Hepatocyte (in vitro differentiated cells): ENCODE measurements around the gene RHOA. TPM values are rescaled to one million over a fixed set of nuclear protein-coding genes. Genes with fewer than 3 reads are reported as not detected.

Experiments used
- DNase-seq: peaks from one replicate; pipeline ENCODE4 v3.0.0-alpha.2; 2016; ENCODE audit warnings: low spot score
- H2AFZ ChIP-seq: fragments of 200-600 bp; sonication (generic); 2 replicates; pipeline ENCODE4 v1.6.0; 2016; ENCODE audit warnings: antibody characterized with exemption, mild to moderate bottlenecking
- H3K27ac ChIP-seq: fragments of 200-600 bp; sonication (generic); 2 replicates; pipeline ENCODE4 v1.5.1; 2016; ENCODE audit warnings: mild to moderate bottlenecking
- H3K27me3 ChIP-seq: fragments of 200-600 bp; sonication (generic); 2 replicates; pipeline ENCODE4 v1.6.1; 2016
- H3K36me3 ChIP-seq: fragments of 200-600 bp; sonication (generic); replicated peaks from 2 replicates; pipeline ENCODE4 v1.5.1; 2016; ENCODE audit warnings: low read depth; ENCODE audit not compliant: insufficient read depth
- H3K4me1 ChIP-seq: fragments of 200-600 bp; sonication (generic); 2 replicates; pipeline ENCODE4 v1.5.1; 2016; ENCODE audit warnings: mild to moderate bottlenecking, moderate library complexity; ENCODE audit not compliant: insufficient read depth
- H3K4me2 ChIP-seq: fragments of 200-600 bp; sonication (generic); 2 replicates; pipeline ENCODE4 v1.6.0; 2016
- H3K4me3 ChIP-seq: fragments of 200-600 bp; sonication (generic); 2 replicates; pipeline ENCODE4 v1.5.1; 2016; ENCODE audit warnings: mild to moderate bottlenecking
- H3K79me2 ChIP-seq: fragments of 200-600 bp; sonication (generic); 2 replicates; pipeline ENCODE4 v1.6.0; 2017; ENCODE audit warnings: mild to moderate bottlenecking
- H3K9me2 ChIP-seq: fragments of 200-600 bp; sonication (generic); replicated peaks from 2 replicates; pipeline ENCODE4 v1.6.0; 2017; ENCODE audit warnings: mild to moderate bottlenecking; ENCODE audit not compliant: insufficient read depth
- H3K9me3 ChIP-seq: fragments of 200-600 bp; sonication (generic); 2 replicates; pipeline ENCODE4 v1.5.1; 2016; ENCODE audit warnings: low read depth, mild to moderate bottlenecking
- H4K20me1 ChIP-seq: fragments of 200-600 bp; sonication (generic); 2 replicates; pipeline ENCODE4 v1.6.0; 2016; ENCODE audit warnings: mild to moderate bottlenecking; ENCODE audit not compliant: insufficient read depth, poor library complexity, severe bottlenecking
- EZH2 ChIP-seq: fragments of 200-600 bp; sonication (generic); IDR thresholded peaks from 2 replicates; pipeline ENCODE4 v1.6.1; 2016; ENCODE audit warnings: antibody characterized with exemption, mild to moderate bottlenecking, borderline replicate concordance
- EZH2phosphoT487 ChIP-seq: fragments of 200-600 bp; sonication (generic); IDR thresholded peaks from one replicate; pipeline ENCODE4 v1.6.1; 2018; ENCODE audit warnings: antibody characterized with exemption, mild to moderate bottlenecking, low read depth, moderate library complexity; ENCODE audit not compliant: unreplicated experiment, severe bottlenecking
- WGBS: methylation state at CpG from one replicate; pipeline ENCODE4 v1.1.6; 2016; ENCODE audit warnings: low lambda C conversion rate; ENCODE audit errors: missing lambda C conversion rate; 5-methylcytosine and 5-hydroxymethylcytosine counted together
- polyA plus RNA-seq: library from polyadenylated mRNA; unstranded; fragments of >200 nt; fragmentation: Nextera tagmentation; extraction: Ambion mirVana; gene quantifications from 2 replicates; pipeline ENCODE4 v1.2.1, GENCODE V29; 2016
- total RNA-seq: library from RNA; depleted of rRNA; stranded (reverse); fragments of >200 nt; gene quantifications from 2 replicates; pipeline ENCODE4 v1.2.3, GENCODE V29; 2014
- TF ChIP-seq, protein P1 (sequence below): fragments of 200-600 bp; sonication (generic); IDR thresholded peaks from 2 replicates; pipeline ENCODE4 v1.5.1; 2016; ENCODE audit warnings: antibody characterized with exemption, mild to moderate bottlenecking; ENCODE audit not compliant: poor library complexity

The RHOA gene
- total and polyA plus RNA-seq, 2 experiments from 2014 or later, result 392 to 434 TPM

DNA sequence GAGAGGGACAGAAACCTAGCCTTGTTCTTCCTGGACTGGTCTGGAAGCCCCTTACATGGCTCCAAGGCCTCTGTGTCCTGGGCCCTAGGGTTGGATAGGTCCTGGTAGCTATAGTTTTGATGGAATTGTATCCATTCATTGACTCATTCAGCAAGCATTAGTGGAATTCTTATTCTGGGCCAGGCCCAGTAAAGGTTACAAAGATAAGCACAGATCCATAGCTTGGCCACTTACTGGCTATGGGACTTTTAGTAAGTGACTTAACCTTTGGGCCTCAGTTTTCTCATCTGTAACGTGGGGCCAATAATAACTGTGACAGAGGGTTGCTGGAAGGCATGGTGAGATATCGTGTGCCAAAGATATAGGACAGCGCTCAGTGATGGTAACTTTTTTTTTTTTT lies 44.7 kb upstream of the RHOA start:
- TF ChIP-seq, protein P1, sequence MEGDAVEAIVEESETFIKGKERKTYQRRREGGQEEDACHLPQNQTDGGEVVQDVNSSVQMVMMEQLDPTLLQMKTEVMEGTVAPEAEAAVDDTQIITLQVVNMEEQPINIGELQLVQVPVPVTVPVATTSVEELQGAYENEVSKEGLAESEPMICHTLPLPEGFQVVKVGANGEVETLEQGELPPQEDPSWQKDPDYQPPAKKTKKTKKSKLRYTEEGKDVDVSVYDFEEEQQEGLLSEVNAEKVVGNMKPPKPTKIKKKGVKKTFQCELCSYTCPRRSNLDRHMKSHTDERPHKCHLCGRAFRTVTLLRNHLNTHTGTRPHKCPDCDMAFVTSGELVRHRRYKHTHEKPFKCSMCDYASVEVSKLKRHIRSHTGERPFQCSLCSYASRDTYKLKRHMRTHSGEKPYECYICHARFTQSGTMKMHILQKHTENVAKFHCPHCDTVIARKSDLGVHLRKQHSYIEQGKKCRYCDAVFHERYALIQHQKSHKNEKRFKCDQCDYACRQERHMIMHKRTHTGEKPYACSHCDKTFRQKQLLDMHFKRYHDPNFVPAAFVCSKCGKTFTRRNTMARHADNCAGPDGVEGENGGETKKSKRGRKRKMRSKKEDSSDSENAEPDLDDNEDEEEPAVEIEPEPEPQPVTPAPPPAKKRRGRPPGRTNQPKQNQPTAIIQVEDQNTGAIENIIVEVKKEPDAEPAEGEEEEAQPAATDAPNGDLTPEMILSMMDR, result no peak
- TF ChIP-seq EZH2phosphoT487 (no peak), EZH2 (no peak)
- no peaks in the 10 kb centered on the region for H3K36me3 ChIP-seq
- no peak overlapping the region for H3K27ac ChIP-seq
- H3K27me3 ChIP-seq, result no peaks in the 10 kb centered on the region
- H3K4me3 ChIP-seq, result no peak overlapping the region
- peaks cover 24% of the 10 kb centered on the region for H3K4me1 ChIP-seq
- no peaks in the 10 kb centered on the region for H3K9me3 ChIP-seq
- no peak overlapping the region for H3K4me2 ChIP-seq
- H3K9me2 ChIP-seq, result no peaks in the 10 kb centered on the region
- H3K79me2 ChIP-seq, result no peaks in the 10 kb centered on the region
- 84% methylated on average over 3 of the region's 3 CpGs for WGBS
- DNase-seq, result no peak
- H2AFZ ChIP-seq, result no peak overlapping the region
- H4K20me1 ChIP-seq, result no peaks in the 10 kb centered on the region

DNA sequence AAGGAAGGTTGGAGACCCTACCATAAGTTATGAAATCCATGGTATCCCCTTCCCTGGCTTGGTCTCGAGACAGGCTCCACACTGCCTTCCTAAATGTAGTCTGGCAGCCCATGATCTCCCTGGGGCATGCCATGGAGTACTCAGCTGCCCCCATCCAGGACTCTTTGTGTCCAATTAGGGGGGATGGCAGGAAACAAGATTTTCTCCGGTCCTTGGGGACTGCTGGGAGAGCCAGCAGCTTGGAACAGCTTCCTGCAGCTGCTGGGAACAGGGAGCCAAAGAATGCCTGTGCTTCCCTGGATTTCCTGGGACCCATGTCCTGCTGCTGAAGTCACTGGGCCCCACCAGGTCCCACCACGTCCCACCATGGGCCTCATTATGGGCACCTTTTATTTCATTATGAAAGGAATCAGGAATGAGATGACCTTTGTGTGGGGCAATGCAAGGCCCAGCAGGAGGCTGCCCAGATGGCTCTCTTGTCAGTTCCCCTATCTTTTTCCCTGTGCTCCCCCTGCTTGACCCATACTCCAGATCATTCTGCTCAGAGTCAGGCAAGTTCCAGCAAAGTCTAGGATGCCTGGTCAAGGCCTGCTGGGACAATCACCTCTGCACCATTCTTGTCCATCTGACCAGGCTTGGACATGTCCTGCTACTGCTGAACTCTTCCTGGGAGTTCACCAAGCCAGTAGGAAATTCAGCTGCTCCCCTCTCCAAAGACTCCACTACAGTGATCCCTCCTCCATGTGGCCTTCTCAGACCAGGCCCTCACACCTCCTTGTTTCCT lies 43.3 kb upstream of the RHOA start:
- no peaks in the 10 kb centered on the region for H3K79me2 ChIP-seq
- H2AFZ ChIP-seq, result no peak overlapping the region
- TF ChIP-seq EZH2, result no peak
- TF ChIP-seq EZH2phosphoT487, result no peak
- TF ChIP-seq, protein P1, result no peak
- H3K27me3 ChIP-seq, result no peaks in the 10 kb centered on the region
- DNase-seq, result no peak
- WGBS, result 75% methylated on average over 3 of the region's 3 CpGs
- no peak overlapping the region for H3K27ac ChIP-seq
- no peaks in the 10 kb centered on the region for H3K9me3 ChIP-seq
- H3K36me3 ChIP-seq, result no peaks in the 10 kb centered on the region
- no peaks in the 10 kb centered on the region for H3K9me2 ChIP-seq
- no peak overlapping the region for H3K4me3 ChIP-seq
- H4K20me1 ChIP-seq, result no peaks in the 10 kb centered on the region
- peaks cover 10% of the 10 kb centered on the region for H3K4me1 ChIP-seq
- no peak overlapping the region for H3K4me2 ChIP-seq

DNA sequence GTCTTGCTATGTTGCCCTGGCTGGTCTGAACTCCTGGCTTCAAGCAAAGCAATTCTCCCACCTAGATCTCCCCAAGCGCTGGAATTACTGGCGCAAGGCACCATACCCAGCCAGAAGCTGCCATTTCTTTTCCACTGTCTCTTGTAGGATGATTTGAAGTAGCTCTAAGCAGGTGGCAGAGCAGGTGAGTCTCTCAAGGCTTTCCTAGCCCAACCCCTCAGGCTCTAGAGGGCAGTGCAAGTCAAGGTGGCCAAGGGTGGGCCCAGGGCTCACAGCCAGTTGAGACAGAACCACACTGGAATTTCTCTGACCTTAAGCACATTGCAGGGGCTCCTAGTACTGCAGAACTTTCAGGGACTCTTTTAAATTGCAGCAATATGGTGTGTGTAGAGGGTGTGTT lies 42.7 kb upstream of the RHOA start:
- Histone ChIP-seq H3K79me2 (no peaks in the 10 kb centered on the region), H3K9me2 (no peaks in the 10 kb centered on the region), H3K4me3 (no peak overlapping the region), H3K27me3 (no peaks in the 10 kb centered on the region), H3K4me2 (no peak overlapping the region), H3K9me3 (no peaks in the 10 kb centered on the region), H4K20me1 (no peaks in the 10 kb centered on the region), H3K4me1 (peaks cover 4% of the 10 kb centered on the region), H3K36me3 (no peaks in the 10 kb centered on the region), H3K27ac (no peak overlapping the region), H2AFZ (no peak overlapping the region)
- DNase-seq, result peak; percentile 72
- 42% methylated on average over 2 of the region's 2 CpGs for WGBS
- TF ChIP-seq, protein P1, result peak; percentile 47
- no peak for TF ChIP-seq EZH2
